PFSK-1 (cell line): ENCODE results near the gene METTL14.

ENCODE experiments used
- POLR2AphosphoS5 ChIP-seq: IDR thresholded peaks from 2 replicates; pipeline ENCODE4 v1.6.1; 2012; ENCODE audit warnings: low read depth, mild to moderate bottlenecking, control low read depth, low read length, moderate library complexity
- REST ChIP-seq, 2 experiments: IDR thresholded peaks; 2 replicates each; pipeline versions ENCODE4 v1.6.1 to v1.8.0; 2011 to 2012; ENCODE audit warnings: low read depth in 2 of 2, low read length in 2 of 2, control low read depth in 1 of 2, inconsistent platforms in 1 of 2, mild to moderate bottlenecking in 1 of 2, moderate library complexity in 1 of 2; ENCODE audit not compliant: insufficient read depth in 1 of 2
- TAF1 ChIP-seq: IDR thresholded peaks from 2 replicates; pipeline ENCODE4 v1.6.1; 2012; ENCODE audit warnings: low read length, control low read depth, borderline replicate concordance; ENCODE audit not compliant: insufficient read depth

GRCh38 chr4:118682928-118683327 lies 2.3 kb upstream of the METTL14 start:
- TF ChIP-seq POLR2AphosphoS5 (no peak), TAF1 (no peak), REST (IDR thresholded peaks at IDR 0.05; ENCODE audit: insufficient read depth in 1 of 2, low read depth in 2 of 2, low read length in 2 of 2) (no peak)
